A549 (cell line): ENCODE results near the gene RSL24D1. TPM values are rescaled to one million over a fixed set of nuclear protein-coding genes. Genes with fewer than 3 reads are reported as not detected.

Source experiments
- ATAC-seq, 2 experiments: fragments of 200-7000 bp in 1 of 2; fragments of >200 bp in 1 of 2; cut with Nextera tagmentation in 1 of 2; cut with Tn5 transposase in 1 of 2; 3 replicates each; pipeline versions ENCODE4 v1.8.0 to v1.9.1; 2018 to 2020; ENCODE audit warnings: mild to moderate bottlenecking in 1 of 2, moderate library complexity in 1 of 2
- CTCF ChIA-PET: fragments of 300-600 bp; sonication (Branson Sonifier 250); formaldehyde crosslinking; extraction: SDS; loops from one replicate; lab custom pipeline; 2021; ENCODE audit warnings: antibody characterized with exemption, inconsistent platforms; lab: Yijun Ruan, JAX
- POLR2A ChIA-PET: fragments of 350-600 bp; formaldehyde crosslinking; extraction: SDS; loops from one replicate; lab custom pipeline; 2021; ENCODE audit warnings: antibody characterized with exemption, inconsistent platforms; lab: Yijun Ruan, JAX
- DNase-seq, 2 experiments: peaks; one replicate each; pipeline versions ENCODE4 v3.0.0 to v3.0.0-alpha.2; 2011 to 2016; ENCODE audit warnings: low read depth in 1 of 2, low spot score in 1 of 2
- FAIRE-seq: peaks from 2 replicates; lab custom pipeline; 2011; peaks lifted over from hg19 to GRCh38; lab: Jason Lieb, UNC
- H3K27ac ChIP-seq, 2 experiments: fragments of >200 bp; sonication (Bioruptor Twin); formaldehyde crosslinking; 3 replicates each; pipeline ENCODE4 v1.5.1; 2016 to 2017
- H3K4me1 ChIP-seq: fragments of >200 bp; sonication (Bioruptor Twin); formaldehyde crosslinking; 3 replicates; pipeline ENCODE4 v1.6.1; 2016
- H3K4me2 ChIP-seq: fragments of >200 bp; sonication (Bioruptor Twin); formaldehyde crosslinking; 3 replicates; pipeline ENCODE4 v1.6.1; 2016
- H3K4me3 ChIP-seq: fragments of >200 bp; sonication (Bioruptor Twin); formaldehyde crosslinking; 3 replicates; pipeline ENCODE4 v1.5.1; 2016
- H3K9me3 ChIP-seq: fragments of >200 bp; sonication (Bioruptor Twin); formaldehyde crosslinking; 3 replicates; pipeline ENCODE4 v1.6.1; 2016
- BHLHE40 ChIP-seq: IDR thresholded peaks from 2 replicates; pipeline ENCODE4 v1.6.1; 2012; ENCODE audit warnings: low read depth, low read length, inconsistent platforms
- CBX2 ChIP-seq: fragments of 200-600 bp; sonication (generic); IDR thresholded peaks from 2 replicates; pipeline ENCODE4 v1.6.1; 2016; ENCODE audit warnings: low read depth, mild to moderate bottlenecking, borderline replicate concordance
- CBX8 ChIP-seq: fragments of 200-600 bp; sonication (generic); IDR thresholded peaks from 2 replicates; pipeline ENCODE4 v1.6.1; 2016
- CHD4 ChIP-seq: fragments of 200-600 bp; sonication (generic); IDR thresholded peaks from 2 replicates; pipeline ENCODE4 v1.6.1; 2016; ENCODE audit warnings: antibody characterized with exemption, mild to moderate bottlenecking, borderline replicate concordance
- EHF ChIP-seq: fragments of 250-450 bp; sonication (Bioruptor Pico); IDR thresholded peaks from 2 replicates; pipeline ENCODE4 v1.5.0; 2020; ENCODE audit warnings: mild to moderate bottlenecking
- FOXS1 ChIP-seq: fragments of 250-450 bp; sonication (Bioruptor Pico); IDR thresholded peaks from 2 replicates; pipeline ENCODE4 v1.5.0; 2020; ENCODE audit warnings: mild to moderate bottlenecking, moderate library complexity
- GATA3 ChIP-seq: IDR thresholded peaks from 2 replicates; pipeline ENCODE4 v1.6.1; 2012; ENCODE audit warnings: borderline replicate concordance
- HOXB13 ChIP-seq: fragments of 250-450 bp; sonication (Bioruptor Pico); IDR thresholded peaks from 2 replicates; pipeline ENCODE4 v1.5.0; 2020; ENCODE audit warnings: low read depth, mild to moderate bottlenecking, moderate library complexity
- KDM1A ChIP-seq: fragments of 200-600 bp; sonication (generic); IDR thresholded peaks from 2 replicates; pipeline ENCODE4 v1.6.1; 2016; ENCODE audit warnings: low read depth, mild to moderate bottlenecking
- MAZ ChIP-seq: fragments of 150-350 bp; IDR thresholded peaks from 2 replicates; pipeline ENCODE4 v1.6.1; 2014; ENCODE audit warnings: antibody characterized with exemption, low read depth, low read length, borderline replicate concordance
- MYC ChIP-seq: IDR thresholded peaks from 2 replicates; pipeline ENCODE4 v1.6.1; 2012; ENCODE audit warnings: mild to moderate bottlenecking, inconsistent platforms, low read length, improper control_type of control experiment, borderline replicate concordance
- NFE2L2 ChIP-seq: fragments of 150-350 bp; conservative IDR thresholded peaks from 2 replicates; pipeline ENCODE4 v1.6.1; 2014; ENCODE audit warnings: low read length
- NPAS2 ChIP-seq: fragments of 250-450 bp; sonication (Bioruptor Pico); IDR thresholded peaks from 2 replicates; pipeline ENCODE4 v1.8.0; 2022; ENCODE audit warnings: mild to moderate bottlenecking, moderate library complexity, borderline replicate concordance
- NR3C1 ChIP-seq: fragments of >200 bp; sonication (Bioruptor Twin); formaldehyde crosslinking; IDR thresholded peaks from 3 replicates; pipeline ENCODE4 v1.6.1; 2017
- PHF8 ChIP-seq: fragments of 200-600 bp; sonication (generic); IDR thresholded peaks from 2 replicates; pipeline ENCODE4 v1.6.1; 2016; ENCODE audit warnings: low read depth, mild to moderate bottlenecking, antibody characterized with exemption, moderate library complexity, borderline replicate concordance
- POLR2A ChIP-seq: IDR thresholded peaks from 2 replicates; pipeline ENCODE4 v1.6.1; 2012; ENCODE audit warnings: mild to moderate bottlenecking, low read length
- RCOR1 ChIP-seq: fragments of 150-350 bp; IDR thresholded peaks from 2 replicates; pipeline ENCODE4 v1.6.1; 2014; ENCODE audit warnings: antibody characterized with exemption, low read length, low read depth
- RFX5 ChIP-seq: fragments of 450-650 bp; IDR thresholded peaks from 2 replicates; pipeline ENCODE4 v1.7.1; 2014; ENCODE audit warnings: antibody characterized with exemption, mild to moderate bottlenecking, moderate library complexity
- SMC3 ChIP-seq: fragments of >200 bp; sonication (Bioruptor Twin); formaldehyde crosslinking; IDR thresholded peaks from 3 replicates; pipeline ENCODE4 v1.6.1; 2018; ENCODE audit warnings: inconsistent platforms
- TP53 ChIP-seq: fragments of 250-450 bp; sonication (Bioruptor Pico); IDR thresholded peaks from 2 replicates; pipeline ENCODE4 v1.5.0; 2021; ENCODE audit warnings: mild to moderate bottlenecking, moderate library complexity
- ZC3H11A ChIP-seq: fragments of 450-650 bp; IDR thresholded peaks from 2 replicates; pipeline ENCODE4 v1.6.1; 2014; ENCODE audit warnings: antibody characterized with exemption, mild to moderate bottlenecking
- ZFP36 ChIP-seq: fragments of 450-650 bp; IDR thresholded peaks from 2 replicates; pipeline ENCODE4 v1.6.1; 2014; ENCODE audit warnings: borderline replicate concordance; ENCODE audit not compliant: partially characterized antibody
- WGBS: methylation state at CpG from one replicate; pipeline ENCODE4 v1.1.6; 2017; ENCODE audit errors: missing lambda C conversion rate; 5-methylcytosine and 5-hydroxymethylcytosine counted together
- polyA plus RNA-seq, 4 experiments: library from polyadenylated mRNA; depleted of rRNA in 3 of 4; stranded (reverse); fragments of >200 nt; fragmentation: RNase III in 1 of 4; extraction: RNeasy Plus Mini Kit Qiagen cat#74134 plus additional on column Dnase treatment in 1 of 4; gene quantifications; 2 replicates in 3 of 4; 3 replicates in 1 of 4; pipeline ENCODE4 v1.2.3, GENCODE V29; 2011 to 2017
- TF ChIP-seq, protein P1 (sequence below): fragments of 150-350 bp; IDR thresholded peaks from 2 replicates; pipeline ENCODE4 v1.6.1; 2014; ENCODE audit warnings: low read depth, mild to moderate bottlenecking, low read length
- TF ChIP-seq, protein P2 (sequence below): IDR thresholded peaks from 2 replicates; pipeline ENCODE4 v1.6.1; 2012
- TF ChIP-seq, protein P3 (sequence below): fragments of 450-650 bp; IDR thresholded peaks from 2 replicates; pipeline ENCODE4 v1.6.1; 2014; ENCODE audit warnings: antibody characterized with exemption
- TF ChIP-seq, protein P4 (sequence below): fragments of >200 bp; sonication (Bioruptor Twin); formaldehyde crosslinking; IDR thresholded peaks from 3 replicates; pipeline ENCODE4 v1.5.1; 2016

Gene RSL24D1
- polyA plus RNA-seq, 2 of the 4 experiments (the other 2 are of a cell fraction) = 104 to 257 TPM

DNA sequence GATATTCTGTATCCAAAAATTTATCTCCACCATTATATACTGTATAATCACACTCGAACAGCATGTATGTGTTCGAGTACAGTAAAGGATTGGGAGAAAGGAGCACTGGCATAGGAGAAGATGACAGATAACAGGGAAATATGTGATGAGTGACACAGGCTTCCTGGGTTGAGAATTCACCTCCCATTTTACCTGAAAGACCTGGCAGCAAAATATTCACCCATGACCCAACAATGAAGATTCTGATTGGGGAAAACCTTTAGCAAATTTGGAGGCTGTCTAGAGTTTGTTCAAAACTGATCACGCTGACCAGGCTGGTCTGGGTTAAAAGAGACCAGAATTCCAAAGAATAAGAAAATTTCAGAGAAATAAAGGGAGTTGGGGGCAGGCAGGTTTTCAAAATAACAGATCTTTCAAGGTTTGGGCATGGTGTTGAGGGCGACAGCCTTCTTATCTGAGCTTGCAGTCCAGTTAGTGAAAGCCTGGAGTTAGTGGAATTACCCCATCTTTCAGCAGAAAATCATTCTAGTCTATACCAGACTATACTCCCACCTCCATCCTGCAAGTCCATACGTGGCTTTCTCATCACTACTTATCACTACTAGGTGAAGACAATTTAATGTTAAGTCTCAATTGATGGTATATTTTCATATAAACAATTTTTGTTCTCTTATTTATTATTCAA is 42.8 kb upstream of the RSL24D1 start:
- H3K27ac ChIP-seq = no peak overlapping the region
- CTCF ChIA-PET = interaction anchor here (1.4 to 2.1 kb wide), 2 partner anchors 8 to 11 kb away, joined by 3 to 7 read pairs; no protein-coding TSS in a partner anchor
- no peak for DNase-seq
- no peak for TF ChIP-seq CBX2
- no peak for TF ChIP-seq RFX5
- no peak for TF ChIP-seq FOXS1
- TF ChIP-seq RCOR1 = no peak
- no peak for TF ChIP-seq NR3C1
- TF ChIP-seq TP53 (CRISPR knock-in tag) = no peak
- TF ChIP-seq, protein P1, sequence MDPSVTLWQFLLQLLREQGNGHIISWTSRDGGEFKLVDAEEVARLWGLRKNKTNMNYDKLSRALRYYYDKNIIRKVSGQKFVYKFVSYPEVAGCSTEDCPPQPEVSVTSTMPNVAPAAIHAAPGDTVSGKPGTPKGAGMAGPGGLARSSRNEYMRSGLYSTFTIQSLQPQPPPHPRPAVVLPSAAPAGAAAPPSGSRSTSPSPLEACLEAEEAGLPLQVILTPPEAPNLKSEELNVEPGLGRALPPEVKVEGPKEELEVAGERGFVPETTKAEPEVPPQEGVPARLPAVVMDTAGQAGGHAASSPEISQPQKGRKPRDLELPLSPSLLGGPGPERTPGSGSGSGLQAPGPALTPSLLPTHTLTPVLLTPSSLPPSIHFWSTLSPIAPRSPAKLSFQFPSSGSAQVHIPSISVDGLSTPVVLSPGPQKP = no peak
- no peak for TF ChIP-seq GATA3
- TF ChIP-seq CHD4 = no peak
- no peak for TF ChIP-seq ZC3H11A
- TF ChIP-seq MAZ = no peak
- TF ChIP-seq HOXB13 (CRISPR knock-in tag) = no peak
- no peak for TF ChIP-seq CBX8
- TF ChIP-seq, protein P2, sequence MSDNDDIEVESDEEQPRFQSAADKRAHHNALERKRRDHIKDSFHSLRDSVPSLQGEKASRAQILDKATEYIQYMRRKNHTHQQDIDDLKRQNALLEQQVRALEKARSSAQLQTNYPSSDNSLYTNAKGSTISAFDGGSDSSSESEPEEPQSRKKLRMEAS = no peak
- TF ChIP-seq EHF = no peak
- no peak for TF ChIP-seq KDM1A
- TF ChIP-seq NPAS2 (CRISPR knock-in tag) = no peak
- no peak for TF ChIP-seq SMC3
- TF ChIP-seq, all 56 proteins: peak for 0
- POLR2A ChIA-PET = no interaction called here
- FAIRE-seq (no peak), ATAC-seq (no peak)
- no peaks in the 10 kb centered on the region for H3K9me3 ChIP-seq
- no peaks in the 10 kb centered on the region for H3K4me1 ChIP-seq
- no peak overlapping the region for H3K4me2 ChIP-seq
- no peak overlapping the region for H3K4me3 ChIP-seq
- WGBS = 59% methylated on average over 5 of the region's 5 CpGs

DNA sequence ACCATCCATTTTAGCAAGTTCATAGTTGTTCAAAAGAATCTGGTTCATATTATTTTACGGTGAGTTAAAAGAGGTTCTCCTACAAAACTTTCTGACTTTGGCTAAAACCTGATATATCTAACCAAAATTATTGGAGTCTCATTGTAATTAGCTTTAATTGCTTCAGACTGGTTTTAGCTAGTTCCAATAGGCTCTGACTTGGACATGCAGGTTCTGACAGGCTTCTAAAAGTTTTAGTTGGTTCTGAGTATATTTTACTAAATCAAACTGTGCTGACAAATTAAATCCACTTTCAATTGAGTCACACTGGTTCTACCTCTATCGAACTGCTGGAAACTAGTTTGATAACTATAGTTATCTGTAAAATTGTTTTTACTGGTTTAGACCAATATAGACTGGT is 42.1 kb upstream of the RSL24D1 start:
- TF ChIP-seq BHLHE40 = no peak
- no peak for TF ChIP-seq NFE2L2
- TF ChIP-seq MYC = no peak
- TF ChIP-seq CHD4 = no peak
- TF ChIP-seq, protein P3, sequence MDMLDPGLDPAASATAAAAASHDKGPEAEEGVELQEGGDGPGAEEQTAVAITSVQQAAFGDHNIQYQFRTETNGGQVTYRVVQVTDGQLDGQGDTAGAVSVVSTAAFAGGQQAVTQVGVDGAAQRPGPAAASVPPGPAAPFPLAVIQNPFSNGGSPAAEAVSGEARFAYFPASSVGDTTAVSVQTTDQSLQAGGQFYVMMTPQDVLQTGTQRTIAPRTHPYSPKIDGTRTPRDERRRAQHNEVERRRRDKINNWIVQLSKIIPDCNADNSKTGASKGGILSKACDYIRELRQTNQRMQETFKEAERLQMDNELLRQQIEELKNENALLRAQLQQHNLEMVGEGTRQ = no peak
- no peak for TF ChIP-seq HOXB13 (CRISPR knock-in tag)
- no peak for TF ChIP-seq POLR2A
- TF ChIP-seq ZFP36 = no peak
- TF ChIP-seq, protein P4, sequence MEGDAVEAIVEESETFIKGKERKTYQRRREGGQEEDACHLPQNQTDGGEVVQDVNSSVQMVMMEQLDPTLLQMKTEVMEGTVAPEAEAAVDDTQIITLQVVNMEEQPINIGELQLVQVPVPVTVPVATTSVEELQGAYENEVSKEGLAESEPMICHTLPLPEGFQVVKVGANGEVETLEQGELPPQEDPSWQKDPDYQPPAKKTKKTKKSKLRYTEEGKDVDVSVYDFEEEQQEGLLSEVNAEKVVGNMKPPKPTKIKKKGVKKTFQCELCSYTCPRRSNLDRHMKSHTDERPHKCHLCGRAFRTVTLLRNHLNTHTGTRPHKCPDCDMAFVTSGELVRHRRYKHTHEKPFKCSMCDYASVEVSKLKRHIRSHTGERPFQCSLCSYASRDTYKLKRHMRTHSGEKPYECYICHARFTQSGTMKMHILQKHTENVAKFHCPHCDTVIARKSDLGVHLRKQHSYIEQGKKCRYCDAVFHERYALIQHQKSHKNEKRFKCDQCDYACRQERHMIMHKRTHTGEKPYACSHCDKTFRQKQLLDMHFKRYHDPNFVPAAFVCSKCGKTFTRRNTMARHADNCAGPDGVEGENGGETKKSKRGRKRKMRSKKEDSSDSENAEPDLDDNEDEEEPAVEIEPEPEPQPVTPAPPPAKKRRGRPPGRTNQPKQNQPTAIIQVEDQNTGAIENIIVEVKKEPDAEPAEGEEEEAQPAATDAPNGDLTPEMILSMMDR = no peak
- TF ChIP-seq PHF8 = no peak
- Histone ChIP-seq H3K4me2 (no peak overlapping the region), H3K4me1 (no peaks in the 10 kb centered on the region), H3K4me3 (no peak overlapping the region), H3K27ac (no peak overlapping the region), H3K9me3 (no peaks in the 10 kb centered on the region)
- ATAC-seq (no peak), DNase-seq (no peak), FAIRE-seq (no peak)
- ChIA-PET CTCF (interaction anchor here (1.4 to 1.9 kb wide), 2 partner anchors 10 to 21 kb away, joined by 3 to 8 read pairs; no protein-coding TSS in a partner anchor), POLR2A (no interaction called here)
- WGBS = 71% methylated on average over 2 of the region's 2 CpGs
